HepG2 (cell line): ENCODE data around the gene C1orf226. TPM values are rescaled to one million over a fixed set of nuclear protein-coding genes. Genes with fewer than 3 reads are reported as not detected.

Experiments used
- ATAC-seq: fragments of 200-7000 bp; cut with Tn5 transposase; 3 replicates; pipeline ENCODE4 v1.9.1; 2020; ENCODE audit warnings: mild to moderate bottlenecking, moderate library complexity
- BruUV-seq: library from RNA; stranded (reverse); fragments of 400-500 nt; replicated peaks from 2 replicates; lab custom pipeline; 2021; lab: Mats Ljungman, UMichigan
- CTCF ChIA-PET: fragments of 300-600 bp; formaldehyde crosslinking; extraction: SDS; loops from one replicate; lab custom pipeline; 2021; ENCODE audit warnings: low total read pairs, inconsistent platforms, low intra/inter-chr PET ratio; lab: Yijun Ruan, JAX
- POLR2A ChIA-PET: fragments of 350-600 bp; sonication (Branson Sonifier 250); formaldehyde crosslinking; loops from one replicate; lab custom pipeline; 2020; ENCODE audit warnings: antibody characterized with exemption, inconsistent platforms; lab: Yijun Ruan, JAX
- DNase-seq: peaks from one replicate; pipeline ENCODE4 v3.0.0-alpha.2; 2015; ENCODE audit warnings: low spot score
- FAIRE-seq: peaks from 3 replicates; lab custom pipeline; 2011; peaks lifted over from hg19 to GRCh38; lab: Jason Lieb, UNC
- H2AFZ ChIP-seq: one replicate; pipeline ENCODE4 v1.6.1; 2011; ENCODE audit warnings: low read length, inconsistent platforms
- H3K27ac ChIP-seq: fragments of 300-600 bp; 3 replicates; pipeline ENCODE4 v1.8.0; 2011; ENCODE audit warnings: mixed run types, mild to moderate bottlenecking, mixed read lengths, low read length, inconsistent platforms; ENCODE audit not compliant: insufficient read depth; ENCODE audit errors: extremely low read length
- H3K27me3 ChIP-seq, 2 experiments: fragments of 200-600 bp in 1 of 2; 2 replicates in 1 of 2; 3 replicates in 1 of 2; pipeline versions ENCODE4 v1.6.0 to v1.8.0; 2011; ENCODE audit warnings: low read length in 2 of 2, mild to moderate bottlenecking in 2 of 2, moderate library complexity in 2 of 2, inconsistent platforms in 1 of 2; ENCODE audit not compliant: insufficient read depth in 2 of 2, control insufficient read depth in 1 of 2
- H3K36me3 ChIP-seq, 2 experiments: fragments of 200-600 bp in 1 of 2; replicated peaks in 1 of 2; 2 replicates in 1 of 2; 3 replicates in 1 of 2; pipeline versions ENCODE4 v1.5.1 to v1.8.0; 2011; ENCODE audit warnings: low read length in 2 of 2, inconsistent platforms in 1 of 2; ENCODE audit not compliant: insufficient read depth in 2 of 2, control insufficient read depth in 1 of 2
- H3K4me1 ChIP-seq: 2 replicates; pipeline ENCODE4 v1.5.1; 2012; ENCODE audit warnings: low read length, inconsistent platforms; ENCODE audit not compliant: insufficient read depth
- H3K4me2 ChIP-seq: 2 replicates; pipeline ENCODE4 v1.6.0; 2011; ENCODE audit warnings: low read depth, low read length, inconsistent platforms
- H3K4me3 ChIP-seq, 3 experiments: fragments of 200-600 bp in 1 of 3; sonication (generic), shearing (Covaris generic) in 1 of 3; replicated peaks in 1 of 3; 2 replicates each; pipeline ENCODE4 v1.5.1; 2011 to 2016; ENCODE audit warnings: low read length in 3 of 3, inconsistent platforms in 2 of 3, low read depth in 2 of 3, mild to moderate bottlenecking in 2 of 3, control low read depth in 1 of 3, mixed read lengths in 1 of 3; ENCODE audit not compliant: insufficient read depth in 1 of 3
- H3K79me2 ChIP-seq: one replicate; pipeline ENCODE4 v1.6.1; 2011; ENCODE audit warnings: low read length, inconsistent platforms; ENCODE audit not compliant: insufficient read depth
- H3K9ac ChIP-seq: 2 replicates; pipeline ENCODE4 v1.6.0; 2011; ENCODE audit warnings: mild to moderate bottlenecking, low read depth, low read length, inconsistent platforms; ENCODE audit not compliant: insufficient read depth
- H3K9me3 ChIP-seq: 2 replicates; pipeline ENCODE4 v1.5.1; 2012; ENCODE audit warnings: mild to moderate bottlenecking, low read length
- H4K20me1 ChIP-seq: 2 replicates; pipeline ENCODE4 v1.6.0; 2011; ENCODE audit warnings: inconsistent platforms, mild to moderate bottlenecking, low read length, moderate library complexity; ENCODE audit not compliant: insufficient read depth
- CEBPG ChIP-seq: IDR thresholded peaks from 2 replicates; pipeline ENCODE4 v1.6.1; 2016
- ESRRA ChIP-seq: sonication (generic); formaldehyde crosslinking; IDR thresholded peaks from 2 replicates; pipeline ENCODE4 v1.5.1; 2020; ENCODE audit warnings: mild to moderate bottlenecking, low read depth, missing genetic modification reagents
- GLI4 ChIP-seq: sonication (generic); formaldehyde crosslinking; IDR thresholded peaks from 2 replicates; pipeline ENCODE4 v1.5.1; 2020; ENCODE audit warnings: missing genetic modification reagents, mild to moderate bottlenecking, moderate library complexity, borderline replicate concordance
- LCORL ChIP-seq, 2 experiments: fragments of 450-650 bp in 1 of 2; sonication (generic) in 1 of 2; formaldehyde crosslinking in 1 of 2; IDR thresholded peaks; 2 replicates each; pipeline versions ENCODE4 v1.5.0 to v1.6.1; 2017 to 2020; ENCODE audit warnings: antibody characterized with exemption in 1 of 2, missing genetic modification reagents in 1 of 2
- MIER3 ChIP-seq: IDR thresholded peaks from 2 replicates; pipeline ENCODE4 v1.6.1; 2016; ENCODE audit warnings: missing compliant biosample characterization, borderline replicate concordance
- NR2F6 ChIP-seq, 2 experiments: IDR thresholded peaks; 2 replicates each; pipeline ENCODE4 v1.6.1; 2016; ENCODE audit warnings: antibody characterized with exemption in 1 of 2, mild to moderate bottlenecking in 1 of 2
- POLR2A ChIP-seq, 2 experiments: IDR thresholded peaks; 2 replicates each; pipeline ENCODE4 v1.6.1; 2011; ENCODE audit warnings: low read depth in 2 of 2, low read length in 2 of 2, mild to moderate bottlenecking in 1 of 2, moderate library complexity in 1 of 2; ENCODE audit not compliant: insufficient read depth in 1 of 2
- SALL1 ChIP-seq: sonication (generic); formaldehyde crosslinking; IDR thresholded peaks from 2 replicates; pipeline ENCODE4 v1.8.0; 2022; ENCODE audit warnings: mild to moderate bottlenecking, missing genetic modification reagents
- ZNF589 ChIP-seq: sonication (generic); formaldehyde crosslinking; conservative IDR thresholded peaks from 2 replicates; pipeline ENCODE4 v1.8.0; 2022; ENCODE audit warnings: mild to moderate bottlenecking, moderate library complexity, missing genetic modification reagents
- ZNF7 ChIP-seq: IDR thresholded peaks from 2 replicates; pipeline ENCODE4 v1.6.1; 2016; ENCODE audit warnings: missing biosample characterization, missing genetic modification reagents
- WGBS: methylation state at CpG from one replicate; pipeline ENCODE4 v1.1.6; 2017; ENCODE audit warnings: low lambda C conversion rate; 5-methylcytosine and 5-hydroxymethylcytosine counted together
- in situ Hi-C: cut with HindIII; loops from 2 replicates; pipeline ENCODE4 v1.10.0; 2017; ENCODE audit warnings: low pct_unique_long_range_greater_than_20kb; ENCODE audit not compliant: extremely low pct_ligation_motif_present
- intact Hi-C: fragments of 100-400 bp; cut with micrococcal nuclease; formaldehyde crosslinking; loops from one replicate; pipeline ENCODE4 v1.10.0; 2022; ENCODE audit not compliant: unreplicated experiment
- polyA plus RNA-seq, 8 experiments: library from polyadenylated mRNA; depleted of rRNA in 3 of 8; stranded (reverse) in 7 of 8; unstranded in 1 of 8; fragments of >200 nt; fragmentation: Illumina TruSeq in 4 of 8; extraction: Trizol in 4 of 8; gene quantifications; 2 replicates each; pipeline versions ENCODE4 v1.2.1 to v1.2.3, GENCODE V29; 2011 to 2016; ENCODE audit warnings: low read depth in 4 of 8, missing spikeins in 1 of 8, mixed read lengths in 1 of 8; ENCODE audit not compliant: insufficient read depth in 1 of 8
- total RNA-seq, 5 experiments: library from RNA; depleted of rRNA; stranded (reverse); fragments of >200 nt; fragmentation: Illumina TruSeq; extraction: Trizol; gene quantifications; 2 replicates each; pipeline ENCODE4 v1.2.3, GENCODE V29; 2016; ENCODE audit warnings: low read depth in 1 of 5
- TF ChIP-seq, protein P1 (sequence below): sonication (generic); formaldehyde crosslinking; IDR thresholded peaks from 2 replicates; pipeline ENCODE4 v1.5.1; 2020; ENCODE audit warnings: missing genetic modification reagents, mild to moderate bottlenecking, borderline replicate concordance

Gene C1orf226
- total and polyA plus RNA-seq, 2 of the 13 experiments (the other 11 are each of a cell fraction or from before 2014, with no cell fraction given): 4.7 to 4.9 TPM

DNA sequence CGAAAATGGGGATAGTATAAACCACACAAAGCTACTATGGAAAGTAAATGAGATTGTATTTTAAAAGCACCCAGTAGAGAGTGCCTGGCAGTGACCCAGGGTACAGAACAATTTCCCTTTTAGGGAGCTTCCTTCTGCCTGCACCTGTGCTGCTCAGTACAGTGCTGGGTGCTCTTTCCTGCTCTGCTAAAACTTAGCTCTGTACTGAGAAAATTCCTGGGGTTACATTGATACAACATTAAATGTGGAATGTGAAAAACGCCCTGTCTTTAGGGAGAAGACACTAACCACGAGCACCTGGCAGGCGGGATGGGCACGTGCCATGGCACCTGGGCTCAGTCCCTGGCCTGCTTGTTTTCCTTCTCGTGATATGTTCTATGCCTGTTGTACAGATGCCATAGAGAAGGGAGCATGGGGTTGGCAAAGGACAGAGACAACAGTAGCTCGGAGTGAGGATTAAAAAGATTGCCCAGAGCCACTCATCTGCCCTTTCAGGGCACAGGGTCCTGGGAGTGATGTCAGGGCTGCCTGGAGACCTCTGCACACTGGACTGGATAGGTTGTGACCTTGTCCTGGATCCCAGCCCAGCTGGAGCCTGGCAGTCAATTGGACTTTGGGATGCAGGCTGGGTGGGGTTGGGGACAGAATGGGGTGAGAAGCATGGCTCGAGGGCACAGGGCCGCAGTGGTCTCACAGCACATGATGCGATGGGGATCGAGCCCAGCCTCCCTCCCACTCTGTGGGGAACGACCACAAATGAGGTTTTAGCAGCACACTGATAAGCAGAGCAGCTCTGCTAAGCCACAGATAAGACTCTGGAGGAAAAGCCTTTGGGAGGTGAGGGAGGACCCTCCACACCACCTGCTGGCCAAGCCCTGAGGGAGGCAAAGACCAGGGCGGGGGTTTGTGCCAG is 9.1 kb upstream of the C1orf226 start (continued):
- TF ChIP-seq POLR2A (IDR thresholded peaks at IDR 0.05; ENCODE audit: insufficient read depth in 1 of 2, low read depth in 2 of 2, low read length in 2 of 2): no peak
- 0 out of 2 replicates have a peak, but pooled peaks have one; percentile 24 for TF ChIP-seq SALL1 (CRISPR knock-in tag)
- no peak for TF ChIP-seq LCORL (IDR thresholded peaks at IDR 0.05)
- TF ChIP-seq LCORL (CRISPR knock-in tag; IDR thresholded peaks at IDR 0.05): no peak
- TF ChIP-seq NR2F6 (IDR thresholded peaks at IDR 0.05): no peak
- peak; percentile 36; the same call in 1 of the 2 replicates for TF ChIP-seq NR2F6 (CRISPR knock-in tag; IDR thresholded peaks at IDR 0.05)
- TF ChIP-seq ESRRA: 0 out of 2 replicates have a peak, but pooled peaks have one; percentile 38
- TF ChIP-seq ZNF589 (CRISPR knock-in tag): no peak

DNA sequence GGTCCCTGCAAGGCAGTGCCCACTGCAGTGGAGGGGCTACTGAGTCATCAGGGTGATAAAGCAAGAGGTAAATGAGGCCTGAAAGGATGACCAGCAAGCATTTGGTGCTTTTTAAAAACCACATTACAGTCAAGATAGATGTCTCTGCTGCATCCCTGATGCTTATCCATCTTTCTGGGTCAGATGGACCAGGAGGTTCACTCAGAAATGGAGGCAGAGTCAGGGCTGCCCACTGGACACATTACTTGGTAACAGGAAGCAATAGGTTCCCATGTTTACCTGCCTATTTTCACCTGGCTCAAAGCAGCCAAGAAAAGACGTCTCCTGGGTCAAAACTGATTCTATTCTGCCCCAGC is 8.5 kb upstream of the C1orf226 start:
- H3K27ac ChIP-seq: no peak overlapping the region
- H3K9ac ChIP-seq: no peak overlapping the region
- no peaks in the 10 kb centered on the region for H3K79me2 ChIP-seq
- H3K4me1 ChIP-seq: peaks cover 10% of the 10 kb centered on the region
- no peak overlapping the region for H2AFZ ChIP-seq
- POLR2A ChIA-PET: no interaction called here
- FAIRE-seq (no peak), DNase-seq (no peak), ATAC-seq (no peak)
- BruUV-seq: no TSS peak
- no peak for TF ChIP-seq GLI4
- TF ChIP-seq ZNF7 (CRISPR knock-in tag): no peak
- TF ChIP-seq CEBPG (CRISPR knock-in tag): no peak
- TF ChIP-seq, protein P1, sequence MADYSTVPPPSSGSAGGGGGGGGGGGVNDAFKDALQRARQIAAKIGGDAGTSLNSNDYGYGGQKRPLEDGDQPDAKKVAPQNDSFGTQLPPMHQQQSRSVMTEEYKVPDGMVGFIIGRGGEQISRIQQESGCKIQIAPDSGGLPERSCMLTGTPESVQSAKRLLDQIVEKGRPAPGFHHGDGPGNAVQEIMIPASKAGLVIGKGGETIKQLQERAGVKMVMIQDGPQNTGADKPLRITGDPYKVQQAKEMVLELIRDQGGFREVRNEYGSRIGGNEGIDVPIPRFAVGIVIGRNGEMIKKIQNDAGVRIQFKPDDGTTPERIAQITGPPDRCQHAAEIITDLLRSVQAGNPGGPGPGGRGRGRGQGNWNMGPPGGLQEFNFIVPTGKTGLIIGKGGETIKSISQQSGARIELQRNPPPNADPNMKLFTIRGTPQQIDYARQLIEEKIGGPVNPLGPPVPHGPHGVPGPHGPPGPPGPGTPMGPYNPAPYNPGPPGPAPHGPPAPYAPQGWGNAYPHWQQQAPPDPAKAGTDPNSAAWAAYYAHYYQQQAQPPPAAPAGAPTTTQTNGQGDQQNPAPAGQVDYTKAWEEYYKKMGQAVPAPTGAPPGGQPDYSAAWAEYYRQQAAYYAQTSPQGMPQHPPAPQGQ (CRISPR knock-in tag): no peak
- TF ChIP-seq MIER3 (CRISPR knock-in tag): no peak
- H3K4me3 ChIP-seq: no peak overlapping the region
- intact Hi-C loops (no loop called here), in situ Hi-C loops (no loop called here)
- H3K27me3 ChIP-seq: no peaks in the 10 kb centered on the region
- H3K4me2 ChIP-seq: no peak overlapping the region
- CTCF ChIA-PET: no interaction called here
- no peaks in the 10 kb centered on the region for H4K20me1 ChIP-seq
- peaks cover 1 to 10% of the 10 kb centered on the region in 2 experiments; a peak in 3 of 5 replicates for H3K36me3 ChIP-seq
- WGBS: 90% methylated on average over 1 of the region's 1 CpG
- H3K9me3 ChIP-seq: no peaks in the 10 kb centered on the region
